SH-SY5Y (cell line): Measurements from ENCODE around the gene AOPEP.

Experiments used
- GATA2 ChIP-seq: IDR thresholded peaks from 2 replicates; pipeline ENCODE4 v1.6.1; 2011; ENCODE audit warnings: mild to moderate bottlenecking, low read depth, low read length
- GATA3 ChIP-seq: IDR thresholded peaks from 2 replicates; pipeline ENCODE4 v1.6.1; 2011; ENCODE audit warnings: low read depth, mild to moderate bottlenecking, low read length, moderate library complexity

- TF ChIP-seq GATA2: no peak
- TF ChIP-seq GATA3: no peak
Measured at GRCh38 chr9:94974154-94974879, 247.8 kb downstream of the AOPEP start.
